Measurements from ENCODE around the gene KCNIP1. TPM values are rescaled to one million over a fixed set of nuclear protein-coding genes. Genes with fewer than 3 reads are reported as not detected.

The KCNIP1 gene
- polyA plus RNA-seq, 3 donors, result not detected

DNA sequence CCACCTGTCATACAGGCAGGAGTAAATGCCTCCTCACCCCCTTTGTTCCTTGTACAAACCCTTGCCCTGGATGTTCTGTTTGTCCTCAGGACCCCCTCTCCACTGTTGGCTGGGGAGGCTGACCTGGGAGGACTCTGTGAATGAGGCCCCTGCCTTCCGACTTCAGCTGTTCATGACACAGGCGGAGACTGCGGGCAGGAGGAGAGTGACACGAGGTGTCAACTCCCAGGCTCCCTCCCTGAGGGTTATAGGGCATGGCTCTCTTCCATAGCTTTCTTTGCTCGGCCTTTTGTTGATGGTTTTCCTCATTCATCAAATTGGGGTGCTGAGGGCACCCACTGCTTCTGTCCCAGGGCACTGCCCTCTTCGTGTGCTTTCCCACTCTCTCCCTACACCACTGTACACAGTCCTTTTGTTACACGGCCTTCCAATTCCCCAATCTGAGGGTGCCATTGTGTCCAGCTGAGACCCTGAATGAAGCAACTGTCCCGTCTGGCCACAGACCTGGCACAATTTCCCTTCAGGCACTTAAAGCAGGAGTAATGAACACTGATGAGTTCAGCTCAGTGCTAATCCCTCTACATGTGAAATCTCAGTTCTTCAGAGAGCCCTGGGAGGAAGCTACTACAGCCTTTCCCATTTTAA, 33.8 kb downstream of the KCNIP1 start:
- H3K79me2 ChIP-seq (ENCODE audit: insufficient read depth, low read length), result no peaks in the 10 kb centered on the region
- H3K27me3 ChIP-seq (ENCODE audit: control insufficient read depth in 2 of 2, insufficient read depth in 2 of 2, low read length in 2 of 2), result no peaks in the 10 kb centered on the region
- H3K36me3 ChIP-seq (replicated peaks in 1 of 2; ENCODE audit: control insufficient read depth in 1 of 2, insufficient read depth in 2 of 2, low read length in 2 of 2), result no peaks in the 10 kb centered on the region
- H3K4me3 ChIP-seq (replicated peaks in 1 of 3; ENCODE audit: low read depth in 2 of 3, low read length in 3 of 3), result no peak overlapping the region
- no peak overlapping the region for H3K4me2 ChIP-seq (replicated peaks; ENCODE audit: extremely low read depth, low read length, poor library complexity, severe bottlenecking)
- WGBS (ENCODE audit: insufficient coverage), result 85% methylated on average over 6 of the region's 8 CpGs
- H3K36me3 Mint-ChIP-seq, result no peaks in the 10 kb centered on the region
- H3K9me3 ChIP-seq (replicated peaks in 1 of 2; ENCODE audit: control insufficient read depth in 1 of 2, insufficient read depth in 1 of 2, low read length in 2 of 2), result no peaks in the 10 kb centered on the region
- H3K4me3 Mint-ChIP-seq, result no peak overlapping the region
- peaks cover 19 to 24% of the 10 kb centered on the region in 2 donors for H3K4me1 ChIP-seq (ENCODE audit: control insufficient read depth in 1 of 2, insufficient read depth in 2 of 2, low read length in 2 of 2)
- H3K27ac ChIP-seq (ENCODE audit: low read depth in 1 of 2, low read length in 2 of 2), result no peak overlapping the region
- H3K4me1 Mint-ChIP-seq, result peaks cover 31% of the 10 kb centered on the region
- peak overlapping the region in 2 of 7 donors; percentile 36 to 80 for H3K27ac Mint-ChIP-seq
- H3K27me3 Mint-ChIP-seq (ENCODE audit: low read depth in 3 of 3), result peaks cover 3 to 12% (median 4%) of the 10 kb centered on the region in 3 donors
- H4K20me1 ChIP-seq (ENCODE audit: insufficient read depth, low read length), result no peaks in the 10 kb centered on the region
- no peaks in the 10 kb centered on the region for H3K9me3 Mint-ChIP-seq
- no peak overlapping the region for H3K9ac ChIP-seq (ENCODE audit: insufficient read depth, low read length, poor library complexity, severe bottlenecking)
- intact Hi-C loops (cut with micrococcal nuclease), result loop anchor here in 1 of 2 donors (5.0 kb wide), 1 partner anchor 95 kb away; no protein-coding TSS in a partner anchor
- DNase-seq, result no peak
- TF ChIP-seq, protein P1, sequence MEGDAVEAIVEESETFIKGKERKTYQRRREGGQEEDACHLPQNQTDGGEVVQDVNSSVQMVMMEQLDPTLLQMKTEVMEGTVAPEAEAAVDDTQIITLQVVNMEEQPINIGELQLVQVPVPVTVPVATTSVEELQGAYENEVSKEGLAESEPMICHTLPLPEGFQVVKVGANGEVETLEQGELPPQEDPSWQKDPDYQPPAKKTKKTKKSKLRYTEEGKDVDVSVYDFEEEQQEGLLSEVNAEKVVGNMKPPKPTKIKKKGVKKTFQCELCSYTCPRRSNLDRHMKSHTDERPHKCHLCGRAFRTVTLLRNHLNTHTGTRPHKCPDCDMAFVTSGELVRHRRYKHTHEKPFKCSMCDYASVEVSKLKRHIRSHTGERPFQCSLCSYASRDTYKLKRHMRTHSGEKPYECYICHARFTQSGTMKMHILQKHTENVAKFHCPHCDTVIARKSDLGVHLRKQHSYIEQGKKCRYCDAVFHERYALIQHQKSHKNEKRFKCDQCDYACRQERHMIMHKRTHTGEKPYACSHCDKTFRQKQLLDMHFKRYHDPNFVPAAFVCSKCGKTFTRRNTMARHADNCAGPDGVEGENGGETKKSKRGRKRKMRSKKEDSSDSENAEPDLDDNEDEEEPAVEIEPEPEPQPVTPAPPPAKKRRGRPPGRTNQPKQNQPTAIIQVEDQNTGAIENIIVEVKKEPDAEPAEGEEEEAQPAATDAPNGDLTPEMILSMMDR (IDR thresholded peaks at IDR 0.05), result no peak
- no peak overlapping the region for H2AFZ ChIP-seq (ENCODE audit: insufficient read depth, low read depth, low read length, poor library complexity, severe bottlenecking)

- no peaks in the 10 kb centered on the region for H3K36me3 Mint-ChIP-seq
- H3K79me2 ChIP-seq (ENCODE audit: insufficient read depth, low read length), result no peaks in the 10 kb centered on the region
- no peak overlapping the region for H3K4me3 Mint-ChIP-seq
- H4K20me1 ChIP-seq (ENCODE audit: insufficient read depth, low read length), result no peaks in the 10 kb centered on the region
- no peak overlapping the region for H3K4me3 ChIP-seq (replicated peaks in 1 of 3; ENCODE audit: low read depth in 2 of 3, low read length in 3 of 3)
- no peaks in the 10 kb centered on the region for H3K27me3 ChIP-seq (ENCODE audit: control insufficient read depth in 2 of 2, insufficient read depth in 2 of 2, low read length in 2 of 2)
- H3K27ac ChIP-seq (ENCODE audit: low read depth in 1 of 2, low read length in 2 of 2), result no peak overlapping the region
- intact Hi-C loops (cut with micrococcal nuclease), result loop anchor here in 1 of 2 donors (5.0 kb wide), 1 partner anchor 96 kb away; no protein-coding TSS in a partner anchor
- no peak for DNase-seq
- 80% methylated on average over 1 of the region's 3 CpGs for WGBS (ENCODE audit: insufficient coverage)
- H3K27ac Mint-ChIP-seq, result peak overlapping the region in 1 of 7 donors; percentile 80
- H3K4me1 Mint-ChIP-seq, result peaks cover 33% of the 10 kb centered on the region
- H3K9me3 ChIP-seq (replicated peaks in 1 of 2; ENCODE audit: control insufficient read depth in 1 of 2, insufficient read depth in 1 of 2, low read length in 2 of 2), result no peaks in the 10 kb centered on the region
- H3K27me3 Mint-ChIP-seq (ENCODE audit: low read depth in 3 of 3), result peaks cover 3 to 10% (median 4%) of the 10 kb centered on the region in 3 donors
- H3K9me3 Mint-ChIP-seq, result no peaks in the 10 kb centered on the region
- no peak overlapping the region for H3K4me2 ChIP-seq (replicated peaks; ENCODE audit: extremely low read depth, low read length, poor library complexity, severe bottlenecking)
- H3K4me1 ChIP-seq (ENCODE audit: control insufficient read depth in 1 of 2, insufficient read depth in 2 of 2, low read length in 2 of 2), result peaks cover 19 to 24% of the 10 kb centered on the region in 2 donors
- H3K9ac ChIP-seq (ENCODE audit: insufficient read depth, low read length, poor library complexity, severe bottlenecking), result no peak overlapping the region
- TF ChIP-seq, protein P1 (IDR thresholded peaks at IDR 0.05), result no peak
- no peak overlapping the region for H2AFZ ChIP-seq (ENCODE audit: insufficient read depth, low read depth, low read length, poor library complexity, severe bottlenecking)
- H3K36me3 ChIP-seq (replicated peaks in 1 of 2; ENCODE audit: control insufficient read depth in 1 of 2, insufficient read depth in 2 of 2, low read length in 2 of 2), result no peaks in the 10 kb centered on the region
These were observed 34.3 kb downstream of the KCNIP1 start for GRCh38 chr5:170538096-170538465.
